Measurements from ENCODE around the gene PAPSS1. TPM values are rescaled to one million over a fixed set of nuclear protein-coding genes. Genes with fewer than 3 reads are reported as not detected.
"Not testable (repeated sequence)": the region's sequence is repeated elsewhere in the genome, so short reads cannot be mapped to it uniquely, and the experiment has no call there.

Gene PAPSS1
- polyA plus RNA-seq (2013, experiment 1 of 2; ENCODE audit: insufficient read length) = 42.8 TPM
- polyA plus RNA-seq (2013, experiment 2 of 2; ENCODE audit: insufficient read length) = 43.3 TPM

DNA sequence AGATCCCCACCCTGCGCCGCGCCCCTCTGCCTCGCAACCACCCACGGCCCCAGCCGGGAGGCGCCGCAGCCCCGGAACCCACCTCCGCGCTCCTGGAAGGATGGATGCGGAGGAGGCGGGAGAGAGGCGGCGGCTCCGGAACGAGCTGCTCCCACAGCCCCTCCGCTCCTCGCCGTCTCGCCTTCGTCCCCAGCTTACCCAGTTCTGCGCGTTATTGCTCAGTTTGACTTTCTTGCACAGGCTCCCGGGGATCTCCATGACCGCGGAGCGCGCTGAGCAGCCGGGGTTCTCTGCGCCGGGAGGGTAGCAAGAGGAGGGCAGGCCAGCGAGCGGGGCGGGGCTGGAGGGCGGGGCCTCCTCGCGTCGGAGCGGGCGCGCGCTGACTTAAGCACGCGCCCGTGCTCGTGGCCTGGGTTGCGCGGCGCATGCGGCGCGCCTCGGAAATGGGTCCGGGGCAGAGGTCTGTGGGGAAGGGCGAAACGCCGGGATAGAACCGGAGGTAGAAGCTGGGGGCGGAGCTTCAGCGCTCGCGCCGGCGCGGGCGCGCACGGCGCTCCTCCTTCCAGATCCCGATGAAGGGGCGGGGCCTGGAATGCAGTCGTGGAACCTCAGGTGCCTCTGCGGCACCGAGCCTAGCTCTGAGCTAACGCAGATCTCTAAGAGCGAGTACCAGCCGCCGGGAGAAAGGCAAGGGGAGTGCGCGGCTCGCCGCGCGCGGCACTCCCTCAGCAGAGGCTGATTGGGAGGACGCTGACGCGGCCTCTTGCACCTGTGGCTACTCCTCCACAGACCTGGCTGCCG is at the start of gene PAPSS1:
TSS of gene PAPSS1 (minus strand) at position 313 of the 801 bp plus-strand sequence. CDS start at position 258, 55 bp downstream.
- peak; percentile 98 for DNase-seq

DNA sequence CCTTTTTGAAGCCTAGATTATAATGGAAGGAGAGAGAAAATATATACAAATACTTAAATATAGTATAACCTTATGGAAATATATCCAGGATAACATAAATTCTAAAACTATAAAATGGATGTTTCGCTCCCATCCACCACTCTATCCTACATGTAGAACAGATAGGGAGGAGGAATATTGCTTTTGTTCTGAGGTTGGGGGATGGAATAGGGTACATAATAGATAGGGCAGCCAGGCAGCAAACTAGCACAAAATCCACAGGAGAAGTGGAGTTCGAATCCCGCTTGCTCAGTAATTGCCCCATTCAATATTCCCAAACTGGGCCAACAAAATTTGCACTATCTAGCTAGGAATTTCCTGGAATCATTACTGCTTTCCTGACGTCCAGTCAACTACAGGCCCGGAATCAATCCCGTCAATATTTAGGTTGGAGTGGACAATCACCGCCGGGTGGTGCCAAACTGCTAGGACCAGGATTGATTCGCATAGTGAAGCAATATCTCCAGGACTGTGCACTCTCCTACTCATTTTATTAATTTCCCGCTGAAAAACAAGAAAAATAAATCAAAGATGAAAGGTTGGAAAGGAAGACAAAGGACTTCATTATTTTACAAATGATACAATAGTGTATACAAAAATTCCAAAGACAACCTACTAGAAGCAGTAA is 40.4 kb upstream of the PAPSS1 start:
- DNase-seq = peak; percentile 7

DNA sequence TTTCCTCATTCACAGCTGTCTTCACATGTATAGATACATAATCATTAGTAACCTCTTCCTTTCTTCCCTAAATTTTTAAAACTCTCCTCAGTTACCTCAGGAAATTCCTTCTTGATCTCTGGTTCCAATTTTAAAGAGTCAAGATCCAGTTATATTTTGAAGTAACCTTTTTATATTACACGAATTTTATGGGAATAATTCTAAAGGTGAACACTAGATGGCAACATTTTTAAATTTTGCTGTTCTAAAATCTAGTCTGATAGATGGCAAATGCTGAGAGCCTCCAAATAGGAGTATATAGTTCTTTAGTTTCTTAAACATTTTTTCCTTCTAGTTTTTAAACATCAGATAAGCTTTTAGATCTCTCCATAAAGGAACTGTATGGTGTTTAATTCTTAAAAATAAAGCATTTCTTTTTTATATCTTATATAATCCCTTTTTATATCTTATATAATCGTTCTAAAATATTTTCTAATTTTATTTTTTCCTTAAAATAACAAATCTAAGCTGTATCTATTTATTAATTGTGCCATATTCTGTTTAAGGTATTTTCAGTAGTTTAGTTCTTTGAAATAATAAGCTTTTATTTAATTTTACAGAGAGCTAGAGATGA is 37.9 kb upstream of the PAPSS1 start:
- DNase-seq = peak; percentile 37

DNA sequence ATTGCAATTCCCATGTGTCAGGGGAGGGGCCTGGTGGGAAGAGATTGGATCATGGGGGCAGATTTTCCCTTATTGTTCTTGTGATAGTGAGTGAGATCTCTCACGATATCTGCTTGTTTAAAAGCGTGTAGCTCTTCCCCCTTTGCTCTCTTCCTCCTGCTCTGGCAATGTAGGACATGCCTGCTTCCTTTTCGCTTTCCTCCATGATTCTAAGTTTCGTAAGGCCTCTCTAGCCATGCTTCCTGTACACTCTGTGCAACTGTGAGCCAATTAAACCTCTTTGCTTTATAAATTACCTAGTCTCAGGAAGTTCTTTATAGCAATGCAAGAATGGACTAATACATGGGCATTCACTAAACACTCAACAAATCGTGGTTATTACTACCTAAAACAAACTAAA is 37.2 kb upstream of the PAPSS1 start:
- no peak for DNase-seq

DNA sequence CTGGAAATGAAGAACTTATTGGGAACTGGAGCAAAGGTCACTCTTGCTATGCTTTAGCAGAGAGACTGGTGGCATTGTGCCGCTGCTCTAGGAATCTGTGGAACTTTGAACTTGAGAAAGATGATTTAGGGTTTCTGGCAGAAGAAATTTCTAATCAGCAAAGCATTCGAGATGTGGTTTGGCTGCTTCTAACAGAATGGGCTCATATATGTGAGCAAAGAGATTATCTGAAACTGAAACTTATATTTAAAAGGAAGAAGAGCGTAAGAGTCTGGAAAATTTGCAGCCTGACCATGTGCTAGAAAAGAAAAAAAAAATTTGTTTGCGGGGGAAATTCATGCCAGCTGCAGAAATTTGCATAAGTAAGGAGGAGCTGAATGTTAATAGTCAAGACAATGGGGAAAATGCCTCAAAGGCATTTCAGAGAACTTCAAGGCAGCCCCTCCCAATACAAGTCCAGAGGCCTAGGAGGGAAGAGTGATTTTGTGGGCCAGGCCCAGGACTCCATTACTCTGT is 35.9 kb upstream of the PAPSS1 start:
- peak; percentile 60 for DNase-seq

DNA sequence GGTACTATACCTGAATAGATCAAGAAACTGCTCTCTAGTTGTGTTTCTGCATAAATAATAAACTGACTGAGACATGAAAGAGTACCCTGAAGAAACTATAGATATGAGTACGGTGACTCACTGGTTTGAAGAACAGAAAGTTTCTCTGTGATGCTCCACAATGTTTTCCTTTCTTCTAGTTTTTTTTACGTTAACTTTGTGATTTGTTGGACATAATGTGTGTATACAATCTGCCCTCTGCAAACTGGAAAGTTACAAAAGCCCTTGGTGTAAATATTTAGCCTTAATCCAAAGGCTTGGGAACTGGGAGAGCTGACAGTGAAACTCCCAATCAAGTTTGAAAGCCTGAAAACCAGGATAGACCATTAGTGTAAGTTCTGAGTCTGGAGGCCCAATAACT is 31.6 kb upstream of the PAPSS1 start:
- DNase-seq = no peak

DNA sequence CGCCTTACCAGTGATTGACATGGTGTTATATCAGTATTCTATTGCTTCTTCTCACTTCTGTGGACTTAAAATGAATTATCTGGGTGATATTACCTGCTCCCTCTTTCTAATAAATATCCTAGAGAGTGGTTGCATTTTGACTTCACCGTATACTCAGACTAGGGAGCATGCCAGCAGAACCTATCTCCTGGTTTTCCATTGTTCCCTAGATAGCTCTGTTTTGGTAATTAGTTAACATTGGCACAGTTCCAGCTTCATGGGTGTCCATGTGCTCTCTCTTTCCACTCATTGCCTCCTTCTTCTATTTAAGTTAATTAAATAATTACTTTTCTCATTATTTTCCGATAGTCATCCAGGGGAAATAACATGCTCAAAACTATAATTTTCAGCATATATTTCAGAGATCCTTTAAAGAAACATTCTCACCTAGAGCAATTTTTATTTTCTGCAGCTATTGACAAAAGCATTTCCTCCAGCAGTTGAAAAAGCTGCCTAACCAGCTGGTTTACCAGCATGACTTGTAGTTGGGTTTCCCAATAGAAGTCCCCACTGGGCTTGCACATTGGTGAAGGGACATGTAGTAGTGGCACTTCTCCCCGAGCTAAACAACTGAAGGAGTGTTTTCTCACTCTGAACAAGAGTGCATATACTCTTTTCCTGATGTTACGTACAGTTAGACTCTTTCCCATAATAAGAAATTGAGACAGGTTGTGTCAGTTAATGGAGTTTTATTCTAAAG is 27.9 kb upstream of the PAPSS1 start:
- DNase-seq = no peak

DNA sequence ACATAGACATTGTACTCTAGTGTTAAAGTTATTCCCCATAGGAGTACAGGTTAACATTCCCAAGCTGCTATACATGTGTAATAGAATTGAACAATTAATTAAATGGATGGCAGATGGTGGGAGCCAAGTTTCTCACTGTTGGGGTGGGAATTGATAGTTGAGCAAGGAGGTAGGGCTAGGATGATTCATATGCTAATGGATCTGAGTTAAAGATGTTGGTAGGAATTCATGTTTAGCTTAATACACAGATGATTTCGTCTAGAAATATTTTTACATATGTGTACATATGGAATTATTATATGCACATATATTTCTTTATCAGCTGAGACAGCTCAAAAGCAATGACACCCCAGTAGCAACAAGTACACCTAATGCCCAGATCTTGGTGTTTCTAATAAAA is 26.1 kb upstream of the PAPSS1 start:
- no peak for DNase-seq

DNA sequence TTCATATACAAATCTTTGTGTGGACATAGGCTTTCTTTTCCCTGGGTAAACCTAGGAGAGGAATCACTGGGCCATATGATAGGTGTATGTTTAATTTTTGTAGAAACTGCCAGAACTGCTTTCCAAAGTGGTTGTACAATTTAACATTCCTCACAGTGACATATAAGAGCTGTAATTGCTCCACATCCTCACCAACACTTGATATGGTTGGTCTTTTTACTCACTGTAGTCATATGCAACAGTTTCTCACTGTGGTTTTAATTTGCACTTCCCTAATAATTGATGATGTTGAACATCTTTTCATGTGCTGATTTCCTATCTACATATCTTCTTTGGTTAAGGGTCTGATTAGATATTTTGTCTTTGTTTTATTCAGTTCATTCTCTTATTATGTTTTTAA is 24.5 kb upstream of the PAPSS1 start:
- DNase-seq = no peak

DNA sequence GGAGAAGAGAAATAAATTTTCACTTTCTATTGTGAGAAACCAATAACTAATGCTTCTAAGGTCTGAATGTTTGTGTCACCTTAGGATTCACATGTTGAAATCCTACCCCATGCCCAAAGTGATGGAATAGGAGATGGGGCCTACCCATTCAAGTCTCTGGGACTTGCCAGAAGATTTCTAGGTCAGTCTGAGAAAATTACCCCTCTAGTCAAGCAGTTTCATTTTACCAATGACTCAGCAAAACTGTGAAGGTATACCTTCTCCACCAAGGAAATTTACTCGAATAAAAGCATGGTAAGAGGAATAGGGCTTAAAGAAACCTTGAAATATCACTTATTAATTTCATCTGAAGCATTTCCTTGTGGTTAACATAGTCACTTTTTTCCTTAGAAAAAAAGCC is 23.5 kb upstream of the PAPSS1 start:
- DNase-seq = no peak

DNA sequence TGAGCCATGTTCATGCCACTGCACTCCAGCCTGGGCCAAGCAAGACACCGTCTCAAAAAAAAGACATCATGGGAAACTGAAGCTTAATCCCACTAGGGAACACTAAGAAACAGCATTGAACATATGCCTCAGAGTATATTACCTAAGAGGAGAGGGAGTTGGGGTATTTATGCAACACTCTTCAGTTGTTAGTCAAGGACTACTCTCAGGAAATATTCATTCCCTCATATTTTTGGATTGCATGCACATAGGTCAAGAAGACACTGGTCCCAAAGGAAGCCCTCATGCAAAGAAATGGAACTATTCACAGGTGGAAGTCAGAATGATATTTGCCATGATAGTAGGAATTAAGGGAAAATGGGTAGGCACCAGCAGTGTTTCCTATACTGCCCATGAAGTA is 22.8 kb upstream of the PAPSS1 start:
- DNase-seq = no peak

DNA sequence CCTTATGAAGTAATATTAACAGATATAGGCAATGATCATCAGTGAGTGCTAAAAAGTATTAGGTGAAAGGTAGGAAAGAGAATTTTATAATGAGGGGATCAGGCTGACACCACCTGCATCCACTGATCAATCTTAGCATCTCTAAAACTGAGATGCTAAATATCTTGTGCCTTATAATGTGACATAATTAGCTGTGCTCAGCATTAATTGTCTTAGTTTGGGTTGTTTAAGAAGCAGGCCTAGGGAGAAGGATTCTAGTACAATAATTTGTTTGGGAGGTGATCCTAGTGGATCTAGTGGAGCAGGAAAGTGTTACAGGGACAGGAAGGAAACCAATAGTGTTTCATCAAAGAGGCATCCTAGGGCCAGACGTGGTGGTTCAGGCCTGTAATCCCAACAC is 22.2 kb upstream of the PAPSS1 start:
- no peak for DNase-seq

DNA sequence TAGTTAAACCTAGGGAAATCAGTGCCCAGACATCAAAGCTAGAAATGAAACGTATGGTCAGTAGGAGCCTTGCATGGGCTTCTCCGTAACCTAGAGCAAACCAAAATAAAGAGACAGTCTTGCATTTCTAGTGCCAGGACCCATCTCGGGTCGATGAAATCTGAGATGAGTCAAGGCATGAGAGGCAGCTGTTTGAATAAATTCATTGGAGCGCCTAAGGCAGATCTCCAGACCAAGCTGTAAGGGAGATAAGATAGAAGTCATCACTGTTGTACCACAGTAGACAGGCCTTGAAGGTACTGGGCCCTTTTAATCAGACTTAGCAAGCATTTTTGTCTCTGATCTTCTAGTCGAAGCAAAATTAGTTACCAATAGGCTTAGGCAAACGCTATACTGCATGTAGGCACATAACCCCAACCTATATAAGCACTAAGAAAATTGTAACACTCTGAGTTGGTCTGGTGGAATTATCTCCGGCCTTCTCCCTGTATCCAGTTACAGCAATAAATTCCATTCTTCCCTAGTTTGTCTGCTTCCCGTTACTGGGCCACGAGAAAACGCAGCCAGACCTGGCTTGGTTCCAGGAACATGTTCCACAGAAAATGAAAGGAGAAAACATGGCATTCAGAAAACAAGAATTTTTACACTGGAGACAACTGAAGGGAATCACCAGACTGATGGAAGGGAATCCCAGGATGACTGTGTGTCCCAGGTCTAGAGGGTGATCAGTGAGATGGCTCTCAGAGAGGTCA is 21.1 kb upstream of the PAPSS1 start:
- DNase-seq = peak; percentile 86

DNA sequence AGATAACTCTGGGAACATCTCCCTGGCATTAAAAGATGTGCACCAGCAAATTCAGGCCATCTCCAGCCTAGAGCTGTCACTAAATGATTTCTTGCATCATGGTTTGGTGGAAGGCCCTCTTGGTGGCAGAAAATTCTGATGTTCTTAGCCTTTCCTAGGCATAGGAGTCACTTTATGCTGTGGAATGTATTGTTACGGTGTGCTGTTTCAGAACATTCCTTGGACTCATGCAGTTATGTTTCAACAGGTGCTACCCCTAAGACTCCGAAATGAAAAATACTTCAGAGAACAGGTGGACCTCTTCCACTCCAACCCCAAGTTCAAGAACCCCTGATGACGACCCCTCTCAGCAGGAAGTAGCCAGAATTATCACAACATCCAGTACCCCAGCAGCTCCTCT is 20.3 kb upstream of the PAPSS1 start:
- peak; percentile 30 for DNase-seq

DNA sequence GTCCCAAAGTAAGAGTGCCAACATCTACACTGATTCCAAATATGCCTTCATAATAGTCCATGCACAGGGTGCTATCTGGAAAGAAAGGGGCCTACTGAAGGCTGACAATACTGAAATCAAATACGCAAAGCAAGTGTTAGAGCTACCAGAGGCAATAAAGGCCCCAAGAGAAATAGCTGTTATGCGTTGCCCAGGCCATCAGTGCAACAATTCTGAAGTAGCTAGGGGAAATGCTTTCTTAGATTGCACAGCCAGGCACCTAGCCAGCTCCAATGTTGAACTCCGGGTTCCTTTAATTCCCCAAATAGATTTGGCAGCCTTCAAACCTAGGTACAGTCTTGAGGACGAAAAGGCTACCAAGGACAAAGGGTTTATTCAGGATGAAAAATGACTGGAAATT is 17.4 kb upstream of the PAPSS1 start:
- no peak for DNase-seq

DNA sequence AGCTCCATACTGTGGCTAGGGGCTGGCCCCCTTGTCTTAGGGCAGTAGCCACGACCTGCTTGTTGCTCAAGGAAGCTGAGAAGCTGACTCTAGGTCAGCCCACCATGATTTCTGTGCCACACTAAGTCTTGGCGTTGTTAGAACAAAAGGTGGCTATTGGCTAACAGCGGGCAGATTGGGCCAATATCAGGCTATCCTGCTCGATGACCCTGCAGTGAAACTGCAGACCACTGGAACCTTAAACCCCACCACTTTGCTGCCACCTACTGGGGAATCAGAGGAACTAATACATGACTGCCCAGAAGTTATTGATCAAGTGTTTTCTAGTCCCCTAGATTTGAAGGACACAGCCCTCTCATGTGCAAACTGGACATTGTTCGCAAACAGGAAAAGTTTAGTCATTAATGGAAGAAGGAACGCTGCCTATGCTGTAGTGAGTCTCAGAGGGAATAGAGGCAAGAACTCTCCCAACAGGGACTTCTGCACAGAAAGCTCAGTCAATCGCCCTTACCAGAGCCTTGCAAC is 17.0 kb upstream of the PAPSS1 start:
- peak; percentile 51 for DNase-seq

DNA sequence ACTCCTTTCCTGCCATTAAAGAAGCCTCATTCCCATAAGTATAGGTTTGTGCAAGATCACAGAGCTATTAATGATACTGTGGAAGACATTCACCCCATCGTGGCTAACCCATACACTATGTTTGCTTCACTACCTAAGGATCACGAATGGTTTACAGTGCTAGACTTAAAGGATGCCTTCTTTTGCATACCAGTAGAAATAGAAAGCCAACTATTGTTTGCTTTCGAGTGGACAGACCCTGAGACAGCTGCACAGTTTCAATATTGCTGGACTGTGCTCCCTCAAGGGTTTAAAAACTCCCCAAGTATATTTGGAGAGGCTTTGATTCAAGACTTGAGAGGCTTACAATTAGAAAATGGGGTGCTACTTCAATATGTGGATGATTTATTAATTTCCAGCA is 16.0 kb upstream of the PAPSS1 start:
- no peak for DNase-seq

DNA sequence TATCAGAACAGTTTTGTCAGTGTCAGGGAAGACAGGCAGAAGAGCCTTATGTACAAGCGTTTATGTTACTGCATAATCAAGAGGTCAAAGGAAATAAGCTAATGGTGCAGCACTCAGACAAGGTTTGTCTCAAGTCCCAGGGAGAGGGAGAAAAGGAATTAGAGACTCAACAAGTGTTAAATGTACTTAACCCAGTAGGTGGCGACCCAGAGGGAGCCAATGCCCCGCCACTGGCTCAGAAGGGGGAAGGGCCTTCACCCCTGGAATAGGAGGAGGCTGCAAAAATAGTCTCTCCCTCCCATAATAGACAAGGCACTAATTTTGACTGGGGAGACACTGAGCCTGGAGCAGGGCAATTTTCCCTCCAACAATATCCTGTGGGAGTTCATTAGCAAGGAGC is 14.1 kb upstream of the PAPSS1 start:
- no peak for DNase-seq

DNA sequence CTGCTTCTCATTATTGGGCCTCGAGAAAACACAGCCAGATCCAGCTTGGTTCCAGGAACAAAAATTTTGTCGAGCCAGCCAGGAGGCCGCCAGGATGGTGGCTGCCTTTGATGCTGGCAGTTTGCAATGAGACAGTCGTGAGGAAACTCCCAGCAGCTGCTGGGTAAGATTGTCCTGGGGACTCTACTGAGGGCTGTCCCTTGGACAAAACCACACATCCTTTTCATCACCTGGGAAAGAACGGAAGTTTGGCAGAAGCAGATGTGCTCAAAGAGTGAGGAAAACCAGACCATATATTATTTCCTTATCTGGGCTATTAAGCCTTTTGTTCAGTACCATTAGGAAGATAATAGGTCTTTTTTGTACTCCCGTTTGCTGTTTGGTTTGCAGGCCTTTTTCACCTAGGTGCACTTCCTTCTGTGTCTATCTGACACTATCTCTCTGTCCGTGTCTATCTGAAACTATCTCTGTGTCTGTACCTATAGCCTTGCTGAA is 13.4 kb upstream of the PAPSS1 start:
- no peak for DNase-seq

DNA sequence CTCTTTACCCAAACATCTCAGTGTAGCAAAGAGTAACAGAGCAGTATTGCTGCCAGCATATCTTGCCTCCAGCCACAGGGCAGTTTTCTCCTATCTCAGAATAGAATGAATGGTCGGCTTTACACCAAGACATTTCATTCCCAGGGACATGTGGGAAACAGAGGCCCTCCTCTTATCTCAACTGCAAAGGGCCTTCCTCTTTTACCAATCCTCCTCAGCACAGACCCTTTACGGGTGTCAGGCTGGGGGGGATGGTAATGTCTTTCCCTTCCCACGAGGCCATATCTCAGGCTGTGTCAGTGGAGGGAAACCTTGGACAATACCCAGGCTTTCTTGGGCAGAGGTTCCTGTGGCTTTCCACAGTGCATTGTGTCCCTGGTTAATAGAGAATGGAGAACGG is 9.0 kb upstream of the PAPSS1 start:
- not testable (repeated sequence) for DNase-seq

DNA sequence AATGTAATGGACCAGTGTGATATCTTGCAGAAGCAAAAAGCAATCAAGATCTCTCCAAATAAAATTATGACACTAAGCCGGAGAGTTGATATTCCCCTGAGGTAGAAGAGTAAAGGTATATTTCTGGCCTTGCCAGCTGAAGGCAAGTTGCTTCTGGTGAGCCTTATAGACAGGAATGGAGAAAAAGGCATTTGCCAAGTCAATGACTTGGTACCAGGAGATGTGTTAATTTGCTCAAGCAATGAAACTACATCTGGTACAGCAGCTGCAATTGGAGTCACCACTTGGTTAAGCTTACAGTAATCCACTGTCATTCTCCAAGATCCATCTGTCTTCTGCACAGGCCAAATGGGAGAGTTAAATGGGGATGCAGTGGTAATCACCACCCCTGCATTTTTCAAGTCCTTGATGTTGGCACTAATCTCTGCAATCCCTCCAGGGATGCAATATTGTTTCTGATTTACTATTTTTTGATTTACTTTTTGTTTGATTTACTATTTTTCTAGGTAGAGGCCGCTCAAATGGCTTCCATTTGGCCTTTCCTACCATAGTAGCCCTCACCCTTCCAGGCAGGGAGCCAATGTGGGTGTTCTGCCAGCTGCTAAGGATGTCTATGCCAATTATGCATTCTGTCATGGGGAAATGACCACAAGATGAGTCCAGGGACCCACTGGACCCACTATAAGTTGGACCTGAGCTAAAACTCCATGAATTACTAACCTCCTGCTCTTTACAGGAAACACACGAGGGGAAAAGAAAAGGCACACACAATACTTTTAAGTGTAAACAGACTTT is 6.3 kb upstream of the PAPSS1 start:
- DNase-seq = not testable (repeated sequence)
